Measurements from ENCODE around the gene KLHL2.
"Not testable (repeated sequence)": the region's sequence is repeated elsewhere in the genome, so short reads cannot be mapped to it uniquely, and the experiment has no call there.

KLHL2 gene

DNA sequence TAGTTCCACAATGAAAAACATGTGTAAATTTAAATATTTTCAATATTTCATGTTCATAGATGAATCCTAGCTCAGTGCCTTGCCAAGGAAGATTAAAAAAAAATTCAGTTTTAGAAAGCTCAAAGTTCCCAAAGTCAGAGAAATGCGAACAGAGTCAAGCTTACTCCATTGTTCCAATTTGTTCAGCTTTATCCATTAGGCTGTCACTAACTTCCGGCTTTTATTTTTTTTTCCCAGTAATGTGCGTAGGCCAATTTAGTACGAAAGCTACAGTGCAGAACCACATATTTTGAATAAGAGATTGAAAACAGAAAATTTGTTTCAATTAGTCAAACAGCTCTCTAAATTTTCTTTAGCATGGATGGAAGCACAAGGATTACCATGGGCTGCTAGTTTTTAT lies 23.1 kb upstream of the KLHL2 start:
- no peak for TF ChIP-seq Cebpa-rat (IDR thresholded peaks at IDR 0.05)
- Histone ChIP-seq H3K9ac (no peak overlapping the region), H3K9me3 (replicated peaks in 1 of 11) (peaks cover 0 to 17% (median 8%) of the 10 kb centered on the region in 11 experiments; a peak in 7 of 22 replicates), H3K27me3 (no peaks in the 10 kb centered on the region), H3K4me1 (peaks cover 0 to 13% (median 10%) of the 10 kb centered on the region in 10 experiments; a peak in 15 of 20 replicates), H3K36me3 (no peaks in the 10 kb centered on the region), H4K20me1 (no peaks in the 10 kb centered on the region), H3K4me3 (no peak overlapping the region), H3K27ac (no peak overlapping the region), H3K4me2 (peak overlapping the region in 8 of 11 experiments; percentile 7 to 57 (median 36); a peak in 12 of 22 replicates)

- H3K27ac ChIP-seq = peak overlapping the region in 1 of 11 experiments; percentile 13; a peak in 1 of 22 replicates
- not testable (repeated sequence) for H3K36me3 ChIP-seq, H3K27me3 ChIP-seq, H3K4me3 ChIP-seq, H4K20me1 ChIP-seq, H3K9ac ChIP-seq
- peaks cover 0 to 13% (median 10%) of the 10 kb centered on the region in 10 experiments; a peak in 15 of 20 replicates for H3K4me1 ChIP-seq
- peak overlapping the region in 7 of 11 experiments; percentile 7 to 57 (median 38); a peak in 10 of 22 replicates for H3K4me2 ChIP-seq
- H3K9me3 ChIP-seq (replicated peaks in 1 of 11) = peaks cover 0 to 19% (median 8%) of the 10 kb centered on the region in 11 experiments; a peak in 7 of 22 replicates
Measured at GRCh38 chr4:165184998-165185397, 22.4 kb upstream of the KLHL2 start.

- peaks cover 0 to 19% (median 5%) of the 10 kb centered on the region in 11 experiments; a peak in 7 of 22 replicates for H3K9me3 ChIP-seq (replicated peaks in 1 of 11)
- H3K27me3 ChIP-seq = no peaks in the 10 kb centered on the region
- no peak for TF ChIP-seq Cebpa-rat (IDR thresholded peaks at IDR 0.05)
- H3K4me3 ChIP-seq = no peak overlapping the region
- no peak overlapping the region for H3K9ac ChIP-seq
- peaks cover 0 to 13% (median 10%) of the 10 kb centered on the region in 10 experiments; a peak in 15 of 20 replicates for H3K4me1 ChIP-seq
- no peak overlapping the region for H3K4me2 ChIP-seq
- no peak overlapping the region for H3K27ac ChIP-seq
- no peaks in the 10 kb centered on the region for H4K20me1 ChIP-seq
- no peaks in the 10 kb centered on the region for H3K36me3 ChIP-seq
Measured at GRCh38 chr4:165185448-165185847, 21.9 kb upstream of the KLHL2 start.

GRCh38 chr4:165190591-165191347 lies 16.6 kb upstream of the KLHL2 start:
- Histone ChIP-seq H4K20me1 (no peaks in the 10 kb centered on the region), H3K36me3 (no peaks in the 10 kb centered on the region), H3K27me3 (no peaks in the 10 kb centered on the region), H3K27ac (no peak overlapping the region), H3K4me2 (no peak overlapping the region), H3K9ac (no peak overlapping the region), H3K4me1 (peaks cover 0 to 7% (median 0%) of the 10 kb centered on the region in 10 experiments; a peak in 1 of 20 replicates), H3K4me3 (no peak overlapping the region), H3K9me3 (replicated peaks in 1 of 11) (peaks cover 0 to 19% (median 4%) of the 10 kb centered on the region in 11 experiments; a peak in 7 of 22 replicates)
- TF ChIP-seq Cebpa-rat (IDR thresholded peaks at IDR 0.05) = no peak

DNA sequence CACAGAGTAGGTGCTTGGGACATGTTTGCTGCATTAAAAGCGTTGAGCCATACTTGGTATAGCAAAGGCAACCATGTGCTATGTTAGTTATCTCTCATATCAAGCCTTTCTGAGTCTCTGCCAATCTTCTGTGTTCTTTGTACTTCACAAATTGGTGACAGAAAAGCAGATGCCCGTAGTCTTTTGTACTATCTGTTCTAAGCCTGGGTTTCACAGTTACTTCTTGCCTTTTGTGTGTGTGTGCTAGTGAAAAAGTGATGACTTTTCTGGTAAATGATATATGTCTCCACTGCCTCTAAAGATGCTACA lies 16.1 kb upstream of the KLHL2 start:
- Histone ChIP-seq H3K36me3 (no peaks in the 10 kb centered on the region), H3K27me3 (no peaks in the 10 kb centered on the region)
- no peak for TF ChIP-seq Cebpa-rat (IDR thresholded peaks at IDR 0.05)

DNA sequence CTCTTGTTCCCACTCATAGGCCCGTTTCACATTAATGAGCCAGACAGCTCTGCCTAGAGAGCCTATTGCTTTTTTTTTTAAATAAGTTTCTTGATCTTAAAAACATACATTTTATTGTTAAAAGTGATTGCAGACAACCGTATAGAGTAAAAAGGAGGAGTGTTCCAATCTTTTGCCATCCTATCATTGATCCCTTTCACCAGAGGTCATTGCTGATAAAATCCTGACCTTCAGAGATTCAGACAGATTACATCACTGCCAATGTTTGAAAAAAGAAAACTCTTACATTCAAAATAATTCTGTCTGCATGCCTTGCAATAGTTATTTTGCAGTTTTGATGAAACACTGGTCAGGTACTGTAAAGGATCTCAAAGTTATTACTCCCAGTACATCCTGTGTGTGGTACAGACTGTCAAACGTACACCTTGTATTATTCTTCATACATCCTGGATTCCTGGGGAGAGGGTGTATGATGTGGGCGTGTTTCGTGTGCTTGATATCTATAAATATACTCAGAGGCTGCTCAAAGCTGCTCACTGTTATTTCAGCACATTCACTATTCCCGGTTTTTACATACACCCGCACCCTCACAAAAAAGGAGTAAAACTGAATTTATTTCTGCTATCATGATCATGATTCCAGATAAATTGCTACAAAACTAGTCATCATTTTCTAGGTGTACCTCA lies 15.4 kb upstream of the KLHL2 start:
- no peak overlapping the region for H3K9ac ChIP-seq
- peaks cover 0 to 19% (median 4%) of the 10 kb centered on the region in 11 experiments; a peak in 7 of 22 replicates for H3K9me3 ChIP-seq (replicated peaks in 1 of 11)
- H3K4me3 ChIP-seq = no peak overlapping the region
- no peaks in the 10 kb centered on the region for H3K36me3 ChIP-seq
- peaks cover 0 to 7% (median 0%) of the 10 kb centered on the region in 10 experiments; a peak in 1 of 20 replicates for H3K4me1 ChIP-seq
- H4K20me1 ChIP-seq = no peaks in the 10 kb centered on the region
- no peaks in the 10 kb centered on the region for H3K27me3 ChIP-seq
- no peak overlapping the region for H3K27ac ChIP-seq
- H3K4me2 ChIP-seq = no peak overlapping the region
- no peak for TF ChIP-seq Cebpa-rat (IDR thresholded peaks at IDR 0.05)

More for the DNA sequence above, 16.1 kb upstream of the KLHL2 start:
- no peak overlapping the region for H3K27ac ChIP-seq
- peaks cover 0 to 7% (median 0%) of the 10 kb centered on the region in 10 experiments; a peak in 1 of 20 replicates for H3K4me1 ChIP-seq
- H3K9ac ChIP-seq = no peak overlapping the region
- H3K9me3 ChIP-seq (replicated peaks in 1 of 11) = peaks cover 0 to 19% (median 4%) of the 10 kb centered on the region in 11 experiments; a peak in 7 of 22 replicates
- no peaks in the 10 kb centered on the region for H4K20me1 ChIP-seq
- H3K4me2 ChIP-seq = no peak overlapping the region
- H3K4me3 ChIP-seq = no peak overlapping the region

DNA sequence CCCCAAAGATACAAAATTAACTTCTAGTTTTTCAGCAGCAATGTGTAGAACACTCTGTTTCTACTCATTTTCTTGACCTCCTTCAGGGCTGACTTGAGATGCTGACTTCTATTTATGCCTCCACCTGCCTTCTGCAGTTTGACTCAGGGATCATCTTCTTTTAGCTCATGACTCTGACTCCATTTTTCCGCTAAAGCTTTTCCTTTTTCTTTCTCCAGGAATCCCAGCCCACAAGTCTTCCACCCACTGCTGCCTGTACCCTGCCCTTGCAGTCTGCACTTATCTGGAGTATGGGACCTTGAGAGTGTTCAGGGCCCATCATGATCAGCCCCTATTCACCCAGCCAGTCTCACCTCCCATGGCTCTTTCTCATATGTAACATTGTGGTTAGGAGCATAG lies 14.9 kb upstream of the KLHL2 start:
- Histone ChIP-seq H3K27ac (no peak overlapping the region), H3K4me3 (no peak overlapping the region), H3K9ac (no peak overlapping the region), H3K36me3 (no peaks in the 10 kb centered on the region), H3K4me1 (peaks cover 0 to 7% (median 2%) of the 10 kb centered on the region in 10 experiments; a peak in 3 of 20 replicates), H3K9me3 (replicated peaks in 1 of 11) (peaks cover 0 to 19% (median 4%) of the 10 kb centered on the region in 11 experiments; a peak in 7 of 22 replicates), H4K20me1 (no peaks in the 10 kb centered on the region), H3K27me3 (no peaks in the 10 kb centered on the region), H3K4me2 (no peak overlapping the region)
- no peak for TF ChIP-seq Cebpa-rat (IDR thresholded peaks at IDR 0.05)

GRCh38 chr4:165192956-165193355 lies 14.4 kb upstream of the KLHL2 start:
- Histone ChIP-seq H3K4me2 (no peak overlapping the region), H3K27ac (no peak overlapping the region), H3K27me3 (no peaks in the 10 kb centered on the region), H3K4me1 (peaks cover 0 to 7% (median 2%) of the 10 kb centered on the region in 10 experiments; a peak in 3 of 20 replicates), H3K9ac (no peak overlapping the region), H4K20me1 (no peaks in the 10 kb centered on the region), H3K9me3 (replicated peaks in 1 of 11) (peaks cover 0 to 15% (median 3%) of the 10 kb centered on the region in 11 experiments; a peak in 7 of 22 replicates), H3K36me3 (no peaks in the 10 kb centered on the region), H3K4me3 (no peak overlapping the region)
- no peak for TF ChIP-seq Cebpa-rat (IDR thresholded peaks at IDR 0.05)

DNA sequence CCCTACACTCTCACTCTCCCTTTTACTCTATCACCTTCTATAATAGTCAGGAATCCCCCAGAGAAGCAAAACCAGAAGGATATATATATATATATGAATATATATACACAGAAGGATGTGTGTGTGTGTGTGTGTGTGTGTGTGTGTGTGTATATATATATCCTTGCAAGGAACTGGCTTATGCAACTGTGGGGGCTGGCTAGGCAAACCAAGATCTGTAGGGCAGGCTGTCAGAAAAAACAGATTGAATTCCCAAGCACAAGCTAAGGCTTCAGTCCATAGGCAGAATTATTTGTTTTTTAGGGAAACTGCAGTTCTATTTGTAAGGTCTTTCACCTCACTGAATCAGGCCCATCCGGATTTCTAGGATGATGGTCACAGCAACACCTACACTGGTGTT lies 13.0 kb upstream of the KLHL2 start:
- no peak for TF ChIP-seq Cebpa-rat (IDR thresholded peaks at IDR 0.05)
- H3K9ac ChIP-seq = no peak overlapping the region
- H4K20me1 ChIP-seq = no peaks in the 10 kb centered on the region
- H3K4me3 ChIP-seq = no peak overlapping the region
- H3K27me3 ChIP-seq = no peaks in the 10 kb centered on the region
- peaks cover 0 to 7% (median 4%) of the 10 kb centered on the region in 10 experiments; a peak in 4 of 20 replicates for H3K4me1 ChIP-seq
- H3K36me3 ChIP-seq = no peaks in the 10 kb centered on the region
- no peak overlapping the region for H3K4me2 ChIP-seq
- peaks cover 0 to 2% (median 0%) of the 10 kb centered on the region in 11 experiments; a peak in 1 of 22 replicates for H3K9me3 ChIP-seq (replicated peaks in 1 of 11)
- H3K27ac ChIP-seq = no peak overlapping the region

All from BLaER1 treated with 17β-estradiol and CSF1 and Interleukin-3, amounts not matched to agents 10 nM and 100 nM (cell line).